GM18951 (cell line): ENCODE measurements around the gene STARD3NL.

Source experiments
- POLR2A ChIP-seq: IDR thresholded peaks from 4 replicates; pipeline ENCODE4 v1.6.1; 2011; ENCODE audit warnings: mild to moderate bottlenecking; ENCODE audit not compliant: insufficient read length, insufficient read depth; ENCODE audit errors: extremely low read depth
- in situ Hi-C: fragments of 300-500 bp; cut with MboI; formaldehyde crosslinking; loops from one replicate; pipeline ENCODE4 v1.12.0; 2022; ENCODE audit warnings: low sequenced_read_pairs, mixed read lengths, inconsistent platforms; ENCODE audit not compliant: unreplicated experiment

Gene STARD3NL

DNA sequence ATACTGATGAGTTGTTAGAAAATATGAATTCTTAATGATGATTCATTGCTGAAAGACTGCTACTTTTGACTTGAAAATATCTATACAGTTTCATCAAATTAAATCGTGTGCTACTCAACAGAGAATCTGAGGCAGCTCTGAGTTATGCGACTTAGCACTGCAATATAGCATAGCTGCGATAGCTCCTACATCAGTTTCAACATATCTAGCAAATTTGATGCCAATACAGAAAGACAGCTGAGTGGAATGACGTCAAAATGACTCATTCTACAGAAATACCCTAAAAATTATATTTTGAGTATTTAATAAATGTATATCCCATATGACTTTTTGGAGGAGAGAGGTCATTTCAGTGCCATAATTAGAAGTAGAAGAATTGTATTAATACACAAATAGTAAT lies 96.4 kb downstream of the STARD3NL start:
- TF ChIP-seq POLR2A: no peak
- in situ Hi-C loops: no loop called here

DNA sequence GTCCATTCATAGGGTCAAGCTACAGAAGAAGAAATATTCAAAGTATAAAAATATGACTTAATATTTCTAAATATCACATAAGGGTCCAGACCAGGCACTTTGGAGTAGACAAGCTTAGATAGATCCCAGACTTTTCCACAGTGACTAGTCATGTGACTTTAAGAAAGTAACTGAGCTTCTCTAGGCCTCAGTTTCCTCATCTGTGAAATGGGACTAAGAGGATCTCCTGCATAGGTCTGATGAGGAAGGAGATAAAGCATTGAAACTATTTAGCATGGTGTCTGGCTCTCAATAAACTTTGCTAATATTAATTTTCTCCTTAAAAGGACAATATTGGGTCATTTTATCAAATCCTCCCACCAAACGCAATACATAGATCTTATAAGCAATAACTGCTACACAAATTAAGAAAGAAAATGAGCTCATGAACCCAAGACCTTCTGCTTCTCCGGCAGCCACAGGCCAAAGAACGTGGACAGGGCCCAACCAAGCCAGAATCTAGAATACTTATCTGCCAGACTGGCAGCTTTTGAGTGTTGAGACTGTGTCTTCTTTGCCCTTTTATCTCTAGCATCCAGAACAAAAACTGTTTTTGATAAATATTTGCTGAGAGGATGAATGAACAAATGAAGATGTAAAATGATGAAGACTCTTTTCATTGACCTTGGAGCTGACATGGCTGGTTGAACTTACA lies 97.0 kb downstream of the STARD3NL start:
- TF ChIP-seq POLR2A: no peak
- in situ Hi-C loops: no loop called here

DNA sequence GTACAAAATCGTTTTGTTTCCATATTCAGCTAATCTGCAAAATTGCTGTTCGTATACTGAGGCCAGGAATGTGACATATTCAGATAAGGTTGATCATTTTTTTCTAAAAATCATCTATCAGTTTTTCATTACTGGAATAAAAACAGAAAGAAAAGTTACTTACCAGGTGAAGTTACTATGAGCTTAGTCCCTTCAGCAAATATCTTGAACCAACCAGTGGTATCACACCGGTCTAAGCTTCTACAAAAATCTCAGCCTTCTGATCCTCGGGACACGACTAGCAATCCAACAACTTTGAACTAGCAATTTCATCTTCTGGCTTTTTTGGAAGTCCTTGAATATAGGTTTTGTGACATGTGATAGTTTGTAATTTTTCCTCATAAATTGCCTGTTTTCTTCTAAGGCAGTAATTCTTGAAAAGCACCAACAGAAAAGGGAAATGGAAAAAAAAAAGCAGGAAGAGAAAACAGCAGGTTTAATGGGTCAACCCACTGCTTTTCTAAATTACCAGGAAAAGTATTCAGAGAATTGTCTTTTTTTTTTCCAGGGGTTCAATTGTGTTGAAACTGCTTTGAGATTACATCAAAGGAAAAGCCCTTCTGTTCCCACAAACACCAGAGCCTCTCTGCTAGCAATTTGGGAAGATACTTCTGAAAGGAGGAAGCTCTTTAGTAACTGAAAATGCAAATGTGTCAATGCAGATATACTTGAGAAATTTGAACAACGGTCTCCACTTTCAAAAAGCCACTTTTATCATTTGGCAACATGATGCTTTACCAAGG lies 98.2 kb downstream of the STARD3NL start:
- in situ Hi-C loops: no loop called here
- TF ChIP-seq POLR2A: no peak

DNA sequence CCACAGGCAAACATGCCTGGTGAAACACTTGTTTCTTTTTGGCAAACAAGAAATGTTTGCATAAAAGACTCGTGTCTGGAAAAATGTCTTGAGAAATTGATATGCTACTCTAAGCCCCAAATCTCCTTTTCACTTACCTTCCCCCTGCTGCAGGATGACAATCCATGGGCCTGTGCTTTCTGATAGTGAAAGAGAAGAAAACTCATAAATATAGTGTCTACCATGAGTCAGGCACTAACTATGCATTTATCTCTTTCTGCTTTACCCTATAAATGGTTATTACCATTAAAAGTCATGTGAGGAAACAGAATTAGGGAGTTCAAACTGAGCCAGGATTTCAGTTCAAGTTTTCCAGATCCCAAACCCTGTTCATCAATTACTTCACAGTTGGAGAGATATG lies 102.0 kb downstream of the STARD3NL start:
- in situ Hi-C loops: no loop called here
- TF ChIP-seq POLR2A: no peak
